ENCODE measurements around the gene ZNF239.

The ZNF239 gene

DNA sequence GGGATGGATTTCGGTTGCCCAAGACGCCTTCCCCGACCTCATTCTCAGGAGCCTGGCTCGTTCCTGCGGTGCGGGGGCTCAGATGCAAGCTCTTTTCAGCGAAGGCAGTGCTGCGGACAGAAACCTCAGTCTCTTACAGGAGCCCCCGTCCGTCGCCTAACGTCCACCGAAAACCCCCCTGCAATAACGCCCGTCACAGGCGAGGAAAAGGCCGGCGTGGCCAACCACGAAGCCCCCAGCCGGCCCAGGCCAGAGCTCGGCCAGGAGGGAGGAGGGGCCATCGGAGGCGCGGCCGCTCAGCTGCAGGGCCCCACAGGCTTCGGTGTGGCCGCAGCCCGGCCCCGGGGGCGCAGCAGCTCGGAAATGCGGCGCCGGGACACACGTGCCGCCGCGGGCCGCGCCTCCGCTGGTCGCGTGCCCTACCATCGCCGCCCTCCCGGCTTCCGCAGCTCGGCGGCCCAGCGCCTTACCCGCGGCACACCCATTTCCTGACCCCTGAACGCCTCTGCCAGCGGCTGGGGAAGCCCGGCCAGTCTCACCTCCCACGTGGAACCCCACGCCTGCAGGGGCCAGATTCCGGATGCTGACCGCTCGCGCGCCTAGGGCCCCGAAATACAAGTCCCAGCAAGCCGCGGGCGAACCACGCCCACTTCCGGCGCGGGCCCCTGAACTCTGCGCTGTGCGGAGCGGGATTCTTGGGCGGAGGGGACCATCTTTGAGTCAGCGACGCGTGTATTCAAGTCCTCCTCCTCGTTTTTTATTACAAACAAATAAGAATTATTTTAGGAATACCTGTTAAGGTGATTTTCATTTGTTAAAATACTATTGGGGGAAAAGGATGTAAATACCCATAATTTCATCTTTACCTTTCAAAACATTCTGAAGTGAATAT is at the start of gene ZNF239:
Gene ZNF239, minus strand, starts transcription at position 616 of the 892 bp plus-strand sequence. CDS start 16,537 bp downstream, outside the sequence.
- H3K4me1 ChIP-seq (ENCODE audit: insufficient read depth, poor library complexity, severe bottlenecking): peaks cover 4% of the 10 kb centered on the region
- H3K27me3 ChIP-seq (ENCODE audit: insufficient read depth, poor library complexity, severe bottlenecking): no peaks in the 10 kb centered on the region
- H3K36me3 ChIP-seq (ENCODE audit: low read depth): 0 out of 2 replicates have a peak, but pooled peaks cover 3% of the 10 kb centered on the region
- DNase-seq (ENCODE audit: low spot score) (peak; percentile 80), ATAC-seq (ENCODE audit: low read depth) (peak; percentile 89)
- TF ChIP-seq, protein P1, sequence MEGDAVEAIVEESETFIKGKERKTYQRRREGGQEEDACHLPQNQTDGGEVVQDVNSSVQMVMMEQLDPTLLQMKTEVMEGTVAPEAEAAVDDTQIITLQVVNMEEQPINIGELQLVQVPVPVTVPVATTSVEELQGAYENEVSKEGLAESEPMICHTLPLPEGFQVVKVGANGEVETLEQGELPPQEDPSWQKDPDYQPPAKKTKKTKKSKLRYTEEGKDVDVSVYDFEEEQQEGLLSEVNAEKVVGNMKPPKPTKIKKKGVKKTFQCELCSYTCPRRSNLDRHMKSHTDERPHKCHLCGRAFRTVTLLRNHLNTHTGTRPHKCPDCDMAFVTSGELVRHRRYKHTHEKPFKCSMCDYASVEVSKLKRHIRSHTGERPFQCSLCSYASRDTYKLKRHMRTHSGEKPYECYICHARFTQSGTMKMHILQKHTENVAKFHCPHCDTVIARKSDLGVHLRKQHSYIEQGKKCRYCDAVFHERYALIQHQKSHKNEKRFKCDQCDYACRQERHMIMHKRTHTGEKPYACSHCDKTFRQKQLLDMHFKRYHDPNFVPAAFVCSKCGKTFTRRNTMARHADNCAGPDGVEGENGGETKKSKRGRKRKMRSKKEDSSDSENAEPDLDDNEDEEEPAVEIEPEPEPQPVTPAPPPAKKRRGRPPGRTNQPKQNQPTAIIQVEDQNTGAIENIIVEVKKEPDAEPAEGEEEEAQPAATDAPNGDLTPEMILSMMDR (IDR thresholded peaks at IDR 0.05; ENCODE audit: poor library complexity, severe bottlenecking): no peak
- H3K4me3 ChIP-seq (ENCODE audit: severe bottlenecking): peak within 1 kb of the TSS; percentile 38
- peak within 1 kb of the TSS; percentile 17 for H3K27ac ChIP-seq (ENCODE audit: poor library complexity, severe bottlenecking)
- no peaks in the 10 kb centered on the region for H3K9me3 ChIP-seq (ENCODE audit: severe bottlenecking)

DNA sequence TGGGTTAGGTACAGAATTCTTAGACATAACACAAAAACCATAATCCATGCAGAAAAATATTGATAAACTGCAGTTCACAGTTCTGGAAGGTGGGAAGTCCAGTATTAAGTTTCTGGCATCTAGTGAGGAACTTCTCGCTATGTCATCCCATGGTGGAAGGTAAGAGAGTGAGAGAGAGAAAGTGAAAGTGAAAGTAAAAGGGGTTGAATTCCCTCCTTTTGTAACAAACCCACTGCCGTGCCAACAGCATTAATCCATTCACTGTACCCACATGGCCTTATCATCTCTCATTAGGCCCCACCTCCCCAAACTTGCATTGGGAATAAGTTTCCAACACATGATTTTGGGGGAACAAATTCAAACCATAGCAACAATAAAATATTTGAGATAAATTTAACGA is 48.9 kb upstream of the ZNF239 start:
- Histone ChIP-seq H3K27ac (ENCODE audit: poor library complexity, severe bottlenecking) (no peak overlapping the region), H3K9me3 (ENCODE audit: severe bottlenecking) (peaks cover 6% of the 10 kb centered on the region), H3K4me3 (ENCODE audit: severe bottlenecking) (no peak overlapping the region), H3K36me3 (ENCODE audit: low read depth) (no peaks in the 10 kb centered on the region), H3K4me1 (ENCODE audit: insufficient read depth, poor library complexity, severe bottlenecking) (no peaks in the 10 kb centered on the region), H3K27me3 (ENCODE audit: insufficient read depth, poor library complexity, severe bottlenecking) (no peaks in the 10 kb centered on the region)
- TF ChIP-seq, protein P1 (IDR thresholded peaks at IDR 0.05; ENCODE audit: poor library complexity, severe bottlenecking): no peak
- DNase-seq (ENCODE audit: low spot score) (no peak), ATAC-seq (ENCODE audit: low read depth) (0 out of 3 replicates have a peak, but pooled peaks have one; percentile 23)

DNA sequence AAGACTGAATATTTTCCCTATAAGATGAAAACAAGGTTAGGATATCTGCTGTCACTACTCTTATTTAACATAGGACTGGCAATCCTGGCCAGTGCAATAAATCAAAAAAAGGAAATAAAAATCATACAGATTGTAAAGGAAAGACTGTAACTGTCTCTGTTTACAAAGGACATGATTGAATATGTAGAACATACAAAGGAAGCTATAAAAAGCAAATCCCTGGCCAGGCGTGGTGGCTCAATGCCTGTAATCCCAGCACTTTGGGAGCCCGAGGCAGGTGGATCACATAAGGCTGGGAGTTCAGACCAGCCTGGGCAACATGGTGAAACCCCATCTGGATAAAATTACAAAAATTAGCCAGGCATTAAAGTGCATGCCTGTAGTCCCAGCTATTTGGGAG is 47.6 kb upstream of the ZNF239 start:
- Histone ChIP-seq H3K27me3 (ENCODE audit: insufficient read depth, poor library complexity, severe bottlenecking) (no peaks in the 10 kb centered on the region), H3K36me3 (ENCODE audit: low read depth) (peaks cover 2% of the 10 kb centered on the region), H3K4me1 (ENCODE audit: insufficient read depth, poor library complexity, severe bottlenecking) (no peaks in the 10 kb centered on the region), H3K27ac (ENCODE audit: poor library complexity, severe bottlenecking) (no peak overlapping the region), H3K9me3 (ENCODE audit: severe bottlenecking) (peaks cover 10% of the 10 kb centered on the region), H3K4me3 (ENCODE audit: severe bottlenecking) (no peak overlapping the region)
- TF ChIP-seq, protein P1 (IDR thresholded peaks at IDR 0.05; ENCODE audit: poor library complexity, severe bottlenecking): no peak
- DNase-seq (ENCODE audit: low spot score) (no peak), ATAC-seq (ENCODE audit: low read depth) (no peak)

DNA sequence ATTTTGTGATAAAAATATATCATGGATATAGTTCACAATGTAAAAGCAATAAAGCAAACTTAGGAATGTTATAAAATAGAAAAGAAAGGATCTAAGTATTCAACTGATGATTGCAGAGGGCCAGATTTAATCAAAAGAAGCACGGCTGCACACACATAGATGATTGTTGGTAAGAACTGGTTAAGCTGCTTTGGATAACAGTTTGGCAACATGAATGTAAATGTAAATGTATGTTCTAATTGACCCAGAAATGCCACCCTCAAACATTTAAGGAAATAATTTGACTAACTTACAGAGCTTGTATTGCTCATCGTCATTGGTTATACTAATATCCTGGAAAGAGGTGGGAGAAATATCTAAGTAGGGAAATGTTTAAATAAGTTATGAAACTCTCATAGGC is 45.0 kb upstream of the ZNF239 start:
- TF ChIP-seq, protein P1 (IDR thresholded peaks at IDR 0.05; ENCODE audit: poor library complexity, severe bottlenecking): no peak
- no peaks in the 10 kb centered on the region for H3K4me1 ChIP-seq (ENCODE audit: insufficient read depth, poor library complexity, severe bottlenecking)
- no peak overlapping the region for H3K4me3 ChIP-seq (ENCODE audit: severe bottlenecking)
- H3K36me3 ChIP-seq (ENCODE audit: low read depth): peaks cover 29% of the 10 kb centered on the region
- no peak for ATAC-seq (ENCODE audit: low read depth)
- H3K9me3 ChIP-seq (ENCODE audit: severe bottlenecking): peaks cover 21% of the 10 kb centered on the region
- no peaks in the 10 kb centered on the region for H3K27me3 ChIP-seq (ENCODE audit: insufficient read depth, poor library complexity, severe bottlenecking)
- DNase-seq (ENCODE audit: low spot score): no peak
- H3K27ac ChIP-seq (ENCODE audit: poor library complexity, severe bottlenecking): no peak overlapping the region

All from RWPE2 (cell line).